Type B pancreatic cell (in vitro differentiated cells): ENCODE measurements around the gene LRRC7. TPM values are rescaled to one million over a fixed set of nuclear protein-coding genes. Genes with fewer than 3 reads are reported as not detected.

ENCODE experiments used
- DNase-seq: peaks from one replicate; pipeline ENCODE4 v3.0.0; 2021; ENCODE audit warnings: mixed read lengths; ENCODE audit not compliant: unreplicated experiment; ENCODE audit errors: extremely low spot score
- H3K27ac Mint-ChIP-seq: 2 replicates; pipeline ENCODE4 v1.8.0; 2021; ENCODE audit warnings: mild to moderate bottlenecking, mixed read lengths
- H3K27me3 Mint-ChIP-seq: 2 replicates; pipeline ENCODE4 v1.8.0; 2021; ENCODE audit warnings: mixed read lengths
- H3K36me3 Mint-ChIP-seq: 2 replicates; pipeline ENCODE4 v1.8.0; 2021; ENCODE audit warnings: mixed read lengths
- H3K4me1 Mint-ChIP-seq: one replicate; pipeline ENCODE4 v1.8.0; 2021; ENCODE audit warnings: mixed read lengths; ENCODE audit not compliant: unreplicated experiment
- H3K4me3 Mint-ChIP-seq: 2 replicates; pipeline ENCODE4 v1.8.0; 2021; ENCODE audit warnings: mild to moderate bottlenecking, mixed read lengths
- H3K9me3 Mint-ChIP-seq: 2 replicates; pipeline ENCODE4 v1.8.0; 2021; ENCODE audit warnings: mixed read lengths
- CTCF ChIP-seq: fragments of 200-600 bp; sonication (generic); conservative IDR thresholded peaks from 2 replicates; pipeline ENCODE4 v1.5.0; 2021; ENCODE audit warnings: antibody characterized with exemption, mild to moderate bottlenecking
- total RNA-seq: library from RNA; stranded (reverse); gene quantifications from 2 replicates; pipeline ENCODE4 v1.2.1, GENCODE V29; 2021; ENCODE audit warnings: low replicate concordance

Gene LRRC7
- total RNA-seq, 1 donor from 2014 or later = 2.8 TPM

DNA sequence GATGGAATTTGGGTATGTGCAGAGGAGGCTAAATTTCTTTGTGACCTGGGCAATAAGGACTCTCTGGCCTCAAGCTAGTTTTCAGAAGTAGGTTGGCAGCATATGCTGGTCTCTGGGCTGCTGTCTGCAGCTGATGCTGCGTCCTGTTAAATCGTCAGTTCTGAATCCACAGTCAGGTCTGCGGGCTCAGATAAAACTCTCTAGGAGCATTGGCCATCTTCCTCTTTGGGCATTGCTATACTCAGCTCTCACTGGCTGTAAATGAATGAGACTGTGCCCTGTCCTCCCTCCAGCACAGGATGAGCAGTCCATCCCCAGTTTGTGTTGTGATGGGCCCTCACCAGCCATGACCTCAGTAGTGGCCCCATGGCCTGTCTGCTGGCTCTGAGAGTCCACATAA is 365.0 kb downstream of the LRRC7 start:
- Mint-ChIP-seq H3K27me3 (no peaks in the 10 kb centered on the region), H3K9me3 (no peaks in the 10 kb centered on the region), H3K4me1 (no peaks in the 10 kb centered on the region), H3K4me3 (no peak overlapping the region), H3K27ac (no peak overlapping the region), H3K36me3 (no peaks in the 10 kb centered on the region)
- no peak for TF ChIP-seq CTCF
- no peak for DNase-seq

DNA sequence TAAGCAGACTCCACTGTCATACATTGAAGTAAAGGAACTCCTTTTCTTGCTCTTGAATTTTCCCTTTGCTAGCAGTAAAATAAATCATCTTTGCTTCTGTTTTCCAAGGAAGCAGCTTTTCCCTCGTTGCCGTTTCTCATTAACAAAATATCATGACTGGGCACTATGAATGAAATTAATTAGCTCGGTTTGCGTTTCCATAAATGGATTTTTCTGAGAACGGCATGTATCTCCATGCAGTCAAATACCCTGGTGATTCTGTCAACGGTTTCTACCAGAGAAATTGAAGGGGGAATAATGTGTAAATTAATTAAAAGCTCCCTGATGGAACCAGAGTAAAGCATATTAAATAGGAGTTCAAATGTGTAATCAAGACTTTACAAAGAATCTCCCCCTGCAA is 372.5 kb downstream of the LRRC7 start:
- H3K36me3 Mint-ChIP-seq = no peaks in the 10 kb centered on the region
- DNase-seq = no peak
- no peak for TF ChIP-seq CTCF
- peaks cover 5% of the 10 kb centered on the region for H3K9me3 Mint-ChIP-seq
- no peak overlapping the region for H3K4me3 Mint-ChIP-seq
- H3K27ac Mint-ChIP-seq = no peak overlapping the region
- no peaks in the 10 kb centered on the region for H3K4me1 Mint-ChIP-seq
- H3K27me3 Mint-ChIP-seq = peaks cover 3% of the 10 kb centered on the region

GRCh38 chr1:69940816-69941215 is 373.1 kb downstream of the LRRC7 start:
- H3K27me3 Mint-ChIP-seq = peaks cover 3% of the 10 kb centered on the region
- H3K36me3 Mint-ChIP-seq = no peaks in the 10 kb centered on the region
- peaks cover 5% of the 10 kb centered on the region for H3K9me3 Mint-ChIP-seq
- no peaks in the 10 kb centered on the region for H3K4me1 Mint-ChIP-seq
- DNase-seq = no peak
- no peak overlapping the region for H3K4me3 Mint-ChIP-seq
- no peak for TF ChIP-seq CTCF
- H3K27ac Mint-ChIP-seq = no peak overlapping the region

DNA sequence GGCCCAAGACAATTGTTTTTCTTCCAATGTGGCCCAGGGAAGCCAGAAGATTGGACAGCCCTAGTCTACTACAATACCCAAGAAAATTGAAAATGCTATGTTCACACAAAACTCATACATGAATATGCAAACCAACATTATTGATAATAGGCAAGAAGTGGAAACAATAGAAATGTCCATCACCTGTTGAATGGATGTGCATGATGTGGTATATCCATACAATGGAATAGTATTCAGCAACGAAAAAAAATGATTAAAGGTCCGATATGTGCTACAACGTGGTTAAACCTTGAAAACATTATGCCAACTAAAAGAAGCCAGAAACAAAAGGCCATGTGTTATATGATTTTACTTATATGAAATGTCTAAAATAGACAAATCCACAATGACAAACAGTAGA is 375.3 kb downstream of the LRRC7 start:
- H3K27me3 Mint-ChIP-seq = peaks cover 3% of the 10 kb centered on the region
- DNase-seq = no peak
- no peak overlapping the region for H3K27ac Mint-ChIP-seq
- no peak overlapping the region for H3K4me3 Mint-ChIP-seq
- peaks cover 5% of the 10 kb centered on the region for H3K9me3 Mint-ChIP-seq
- no peak for TF ChIP-seq CTCF
- no peaks in the 10 kb centered on the region for H3K4me1 Mint-ChIP-seq
- no peaks in the 10 kb centered on the region for H3K36me3 Mint-ChIP-seq

DNA sequence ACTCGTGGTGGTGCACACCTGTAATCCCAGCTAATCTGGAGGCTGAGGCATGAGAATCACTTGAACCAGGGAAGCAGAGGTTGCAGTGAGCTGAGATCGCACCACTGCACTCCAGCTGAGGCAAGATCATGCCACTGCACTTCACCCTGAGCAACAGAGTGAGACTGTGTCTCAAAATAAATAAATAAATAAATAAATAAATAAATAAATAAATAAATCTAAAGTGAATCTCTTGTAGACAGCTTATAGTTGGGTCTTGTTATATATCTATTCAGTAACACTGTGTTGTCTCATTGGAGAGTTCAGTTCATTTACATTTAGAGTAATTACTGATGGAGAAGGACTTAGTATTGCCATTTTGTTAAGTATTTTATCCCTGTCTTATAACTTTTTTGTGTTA is 379.2 kb downstream of the LRRC7 start:
- DNase-seq = no peak
- no peaks in the 10 kb centered on the region for H3K36me3 Mint-ChIP-seq
- no peaks in the 10 kb centered on the region for H3K27me3 Mint-ChIP-seq
- H3K4me1 Mint-ChIP-seq = no peaks in the 10 kb centered on the region
- H3K4me3 Mint-ChIP-seq = no peak overlapping the region
- H3K27ac Mint-ChIP-seq = no peak overlapping the region
- TF ChIP-seq CTCF = no peak
- H3K9me3 Mint-ChIP-seq = peaks cover 5% of the 10 kb centered on the region

DNA sequence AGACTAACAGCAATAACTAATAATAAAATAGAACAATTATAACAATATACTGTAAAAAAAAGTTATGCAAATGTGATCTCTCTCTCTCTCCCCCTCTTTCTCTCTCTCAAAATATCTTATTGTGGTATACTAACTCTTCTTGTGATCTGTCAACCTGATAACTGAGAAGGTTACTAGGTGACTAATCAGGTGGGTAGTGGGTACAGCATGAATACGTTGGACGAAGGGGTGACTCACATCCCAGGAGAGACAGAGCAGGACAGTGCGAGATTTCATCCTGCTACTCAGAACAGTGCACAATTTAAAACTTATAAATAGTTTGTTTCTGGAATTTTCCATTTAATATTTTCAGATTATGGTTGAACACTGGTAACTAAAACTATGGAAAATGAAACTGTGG is 380.1 kb downstream of the LRRC7 start:
- Mint-ChIP-seq H3K36me3 (no peaks in the 10 kb centered on the region), H3K27me3 (no peaks in the 10 kb centered on the region)

More for the DNA sequence above, 380.1 kb downstream of the LRRC7 start:
- DNase-seq = no peak
- Mint-ChIP-seq H3K4me1 (no peaks in the 10 kb centered on the region), H3K9me3 (peaks cover 5% of the 10 kb centered on the region), H3K4me3 (no peak overlapping the region), H3K27ac (no peak overlapping the region)
- TF ChIP-seq CTCF = no peak
